Measurements from ENCODE around the gene CCDC197.

Gene CCDC197

DNA sequence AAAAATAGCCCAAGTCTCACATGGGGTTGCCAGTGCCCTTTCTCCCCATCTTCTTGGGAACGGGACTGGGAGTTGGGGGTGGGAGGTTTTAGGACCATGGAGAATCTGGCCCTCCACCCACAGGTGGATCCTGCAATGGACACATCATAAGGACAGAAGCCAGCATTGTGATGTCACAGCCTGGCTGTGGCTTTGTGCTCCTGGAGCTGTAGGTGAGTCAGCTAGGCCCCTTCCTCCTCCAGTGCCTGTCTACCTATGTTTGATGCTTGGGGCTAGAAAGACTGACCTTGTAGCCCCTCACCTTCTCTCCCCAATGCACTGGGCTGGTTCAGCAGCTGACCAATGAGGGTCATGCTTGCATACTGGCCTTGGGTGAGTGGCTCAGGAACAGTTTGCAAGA is at the start of gene CCDC197:
CCDC197 (plus strand) TSS at position 220 of the 400 bp plus-strand sequence. CDS start 831 bp downstream, outside the sequence.
- no peak for DNase-seq

DNA sequence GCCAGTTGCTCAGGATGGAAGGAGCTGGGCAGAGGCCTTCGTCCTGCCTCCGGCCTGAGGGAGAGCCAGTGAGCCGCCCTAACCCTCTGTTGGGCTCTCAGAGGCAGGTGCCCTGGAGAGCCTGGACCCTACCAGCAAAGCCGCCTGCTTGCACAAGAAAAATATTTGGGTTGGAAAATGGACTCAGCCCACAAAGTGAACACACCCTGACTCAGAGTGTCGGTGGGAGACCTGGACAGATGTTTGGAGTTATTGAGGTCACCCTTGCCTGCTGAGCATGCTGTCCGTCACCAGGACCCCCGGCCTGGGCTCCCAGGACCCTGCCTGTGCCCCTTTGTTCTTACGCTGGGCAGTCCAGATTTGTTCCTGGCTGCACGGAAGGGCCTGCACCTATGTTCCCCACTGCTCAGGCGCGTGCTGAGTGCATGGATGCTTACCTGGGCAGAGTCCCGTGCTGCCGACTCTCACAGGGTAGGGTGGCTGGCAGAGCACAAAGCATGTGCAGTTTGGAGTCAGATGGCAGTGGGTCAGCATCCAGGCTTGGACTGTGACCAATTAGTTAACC is 47.5 kb upstream of the CCDC197 start:
- DNase-seq, result no peak

DNA sequence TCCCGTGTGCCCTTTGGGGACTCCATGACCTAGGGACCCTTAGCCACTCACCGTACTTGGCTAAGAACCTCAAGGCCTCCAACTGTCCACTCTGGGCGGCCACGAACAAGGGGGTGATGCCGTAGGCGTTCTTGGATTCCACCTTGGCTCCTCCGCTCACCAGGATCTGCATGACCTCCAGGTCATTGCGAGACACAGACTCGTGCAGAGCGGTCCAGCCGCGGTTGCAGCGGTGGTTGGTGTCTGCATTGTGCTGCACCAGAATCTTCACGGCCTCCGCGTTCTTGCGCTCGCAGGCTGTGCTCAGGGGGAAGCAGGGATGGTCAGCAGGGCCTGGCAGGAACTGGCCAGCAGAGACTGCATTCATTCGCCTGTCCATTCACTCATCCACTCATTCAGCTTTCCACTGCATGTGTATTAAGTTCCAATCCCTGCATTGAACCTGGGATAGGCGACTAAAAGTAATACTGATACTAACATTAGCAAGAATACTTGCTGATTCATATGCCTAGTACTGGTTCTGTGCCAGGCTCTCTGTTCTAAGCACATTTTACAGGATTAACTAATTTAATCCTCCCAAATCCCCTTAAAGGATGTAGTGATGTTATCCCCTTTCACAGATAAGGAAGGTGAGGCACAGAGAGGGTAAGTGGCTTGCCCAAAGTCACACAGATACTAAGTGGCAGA is 46.0 kb upstream of the CCDC197 start:
- no peak for DNase-seq

DNA sequence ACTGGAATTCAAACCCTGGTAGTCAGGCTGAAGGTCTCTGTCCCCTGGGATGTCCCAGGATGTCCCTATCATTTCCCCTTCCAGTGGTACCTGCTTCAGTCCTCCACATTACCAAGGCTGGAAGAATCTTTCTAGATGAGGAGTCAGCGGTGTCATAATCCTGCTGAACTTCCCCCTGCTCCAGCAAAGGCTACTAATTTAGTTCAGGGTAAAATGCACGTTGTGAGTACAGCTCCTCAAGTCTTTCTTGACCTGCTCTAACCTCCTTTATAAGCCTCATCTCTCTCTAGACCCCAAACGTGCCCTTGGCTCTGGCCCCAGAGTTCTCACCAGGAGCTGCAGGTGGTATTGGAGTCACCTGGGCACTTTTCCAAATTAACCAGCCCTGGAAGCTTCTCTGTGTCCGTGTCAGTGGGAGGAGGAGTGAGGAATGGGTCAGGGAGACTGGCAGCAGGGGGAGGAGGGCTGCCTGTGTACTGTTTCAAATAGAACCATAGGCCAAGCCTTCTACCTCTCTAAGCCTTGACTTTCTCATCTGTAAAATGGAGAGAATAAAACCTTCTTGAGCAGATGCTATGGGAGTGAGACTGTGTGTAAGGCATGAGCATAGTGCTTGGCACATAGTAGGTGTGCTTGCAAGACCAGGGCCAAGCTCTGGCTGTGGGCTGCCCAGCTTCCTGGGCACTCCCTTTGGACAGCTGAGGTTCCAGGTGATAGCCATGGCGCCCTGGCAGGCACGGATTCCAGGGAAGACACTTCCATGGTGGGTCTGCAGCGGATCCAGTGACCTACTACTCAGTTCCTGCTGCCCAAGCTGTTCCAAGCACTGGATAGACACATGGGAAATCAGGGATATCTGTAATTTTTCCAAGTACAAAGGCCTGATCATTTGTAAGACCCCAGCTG is 45.2 kb upstream of the CCDC197 start:
- DNase-seq, result no peak

DNA sequence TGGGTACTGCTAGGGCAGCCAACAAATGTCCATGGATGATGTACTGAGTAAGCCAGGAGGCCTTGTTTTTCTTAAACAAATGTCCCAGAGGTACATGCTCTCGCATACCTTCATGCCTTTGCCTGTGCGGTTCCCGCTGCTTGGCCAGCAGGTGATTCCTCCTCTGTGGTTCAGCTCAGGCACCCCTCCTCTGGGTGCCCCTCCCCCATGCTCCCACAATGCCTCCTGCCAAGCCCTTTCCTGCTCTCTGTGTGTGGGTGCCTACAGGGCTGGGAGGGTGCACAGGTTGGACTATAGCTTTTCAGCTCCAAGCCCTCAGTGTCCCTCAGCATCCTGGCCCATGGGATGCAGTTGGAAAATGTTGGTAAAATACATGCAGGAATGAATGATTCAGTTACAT is 44.3 kb upstream of the CCDC197 start:
- no peak for DNase-seq

DNA sequence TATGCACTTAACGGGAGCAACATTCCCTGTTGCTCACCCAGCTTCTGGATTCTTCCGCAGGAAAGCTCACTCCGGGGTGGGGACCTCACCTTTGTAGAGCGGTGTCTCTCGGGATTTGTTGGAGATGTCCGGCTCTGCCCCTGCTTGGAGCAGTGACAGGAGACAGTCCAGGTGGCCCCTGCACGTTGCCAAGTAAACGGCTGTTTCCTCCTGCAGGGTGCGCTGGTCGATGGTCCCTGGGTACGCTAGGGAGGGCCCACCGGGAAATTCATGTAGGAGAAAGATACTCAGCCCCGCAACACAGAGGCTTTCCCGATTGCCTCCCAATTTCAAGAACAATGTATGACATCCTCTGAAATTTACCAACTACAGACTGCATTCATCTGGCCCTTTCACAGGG is 43.8 kb upstream of the CCDC197 start:
- DNase-seq, result no peak

DNA sequence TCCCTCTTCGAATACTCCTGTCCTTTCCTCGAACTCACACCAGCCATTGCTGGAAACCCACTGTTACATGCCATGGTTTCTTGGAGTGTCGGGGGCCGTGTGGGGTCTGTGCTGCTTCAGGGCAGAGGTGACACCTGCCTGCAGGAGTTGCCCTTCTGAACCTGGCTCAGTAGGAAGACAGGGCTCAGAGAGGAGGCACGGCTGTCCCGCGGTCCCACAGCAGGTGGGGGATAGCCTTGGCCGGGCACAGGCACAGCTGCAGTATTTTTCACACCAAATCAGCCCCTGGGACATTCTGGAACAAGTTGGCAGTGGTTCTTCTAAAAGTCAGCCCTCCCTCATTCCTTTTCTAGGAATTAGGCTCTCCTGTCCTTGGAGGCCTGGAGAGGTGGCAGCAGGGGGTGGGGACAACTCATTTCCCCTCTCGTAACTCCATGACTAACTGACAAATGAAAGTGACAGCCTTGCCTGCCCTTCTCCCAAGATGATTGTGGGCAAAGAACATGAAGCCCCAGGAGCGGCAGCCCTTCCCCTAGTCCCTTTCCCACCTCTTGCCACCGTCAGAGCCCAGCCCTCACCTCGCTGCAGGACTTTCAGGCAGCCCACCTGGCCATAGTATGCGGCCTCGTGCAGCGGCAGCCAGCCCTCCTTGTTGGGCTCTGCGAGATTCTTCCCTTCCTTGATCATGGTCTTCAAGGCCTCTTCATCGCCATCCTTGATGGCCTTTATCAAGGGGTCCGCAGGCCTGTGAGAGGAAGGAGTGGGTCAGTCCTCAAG is 43.2 kb upstream of the CCDC197 start:
- DNase-seq, result no peak

DNA sequence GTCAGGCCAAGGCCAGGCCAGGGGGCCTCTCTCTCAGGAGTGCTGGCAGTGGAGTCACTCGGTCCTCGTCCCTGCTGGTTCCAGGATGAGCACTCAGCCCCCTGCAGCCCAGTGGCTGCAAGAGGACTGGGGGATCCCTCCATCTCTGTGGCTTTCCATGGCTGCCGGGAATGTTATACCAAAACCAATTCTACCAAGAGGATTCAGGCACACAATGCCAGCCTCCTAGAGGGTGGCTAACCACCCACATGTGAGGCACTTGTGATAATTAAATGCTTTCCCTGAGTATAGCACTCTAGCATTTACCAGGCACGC is 42.6 kb upstream of the CCDC197 start:
- DNase-seq, result no peak

DNA sequence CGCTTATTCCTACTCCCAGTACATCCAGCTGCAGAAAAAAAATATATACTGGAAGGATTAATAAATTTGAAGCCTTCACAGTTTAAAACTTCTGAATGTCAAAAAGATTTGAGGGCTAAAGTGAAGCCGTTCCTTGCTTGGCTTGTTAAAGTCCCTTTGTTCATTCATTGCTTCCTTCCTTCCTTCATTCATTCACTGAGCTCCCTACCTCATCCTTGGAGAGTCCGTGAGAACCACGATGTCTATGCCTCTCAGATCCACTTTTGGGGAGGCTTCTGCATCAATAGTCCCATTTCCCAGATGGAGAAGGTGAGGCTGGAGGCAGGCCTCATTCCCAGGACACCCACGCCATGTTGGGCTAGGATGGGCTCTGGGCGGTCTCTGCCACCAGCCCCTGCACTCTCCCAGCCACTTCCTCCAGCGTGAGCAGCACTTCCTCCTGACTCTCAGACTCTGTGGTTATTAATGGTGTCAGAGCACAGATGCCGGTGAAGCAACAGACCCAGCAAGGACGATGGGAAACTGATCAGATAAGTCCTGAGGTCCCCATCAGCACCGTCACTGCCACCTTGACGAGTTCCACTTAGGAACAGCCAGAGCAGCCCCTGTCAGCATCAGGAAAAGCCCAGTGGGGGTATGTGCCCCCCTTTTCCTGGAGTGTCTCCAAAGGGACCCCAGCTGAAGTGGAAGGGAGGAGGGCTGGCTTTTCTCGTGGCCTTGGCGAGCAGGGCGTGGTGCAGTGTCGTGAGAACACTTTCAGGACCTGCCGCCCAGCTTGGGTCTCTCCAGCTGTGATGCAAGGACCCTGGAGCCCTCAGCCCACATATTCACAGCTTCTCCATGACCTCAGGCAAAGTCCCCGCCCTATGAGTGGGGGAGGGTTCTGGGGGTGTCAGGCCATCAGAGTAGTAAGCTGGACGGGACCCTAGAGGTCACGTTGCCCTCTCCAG is 41.9 kb upstream of the CCDC197 start:
- peak; percentile 41 for DNase-seq

DNA sequence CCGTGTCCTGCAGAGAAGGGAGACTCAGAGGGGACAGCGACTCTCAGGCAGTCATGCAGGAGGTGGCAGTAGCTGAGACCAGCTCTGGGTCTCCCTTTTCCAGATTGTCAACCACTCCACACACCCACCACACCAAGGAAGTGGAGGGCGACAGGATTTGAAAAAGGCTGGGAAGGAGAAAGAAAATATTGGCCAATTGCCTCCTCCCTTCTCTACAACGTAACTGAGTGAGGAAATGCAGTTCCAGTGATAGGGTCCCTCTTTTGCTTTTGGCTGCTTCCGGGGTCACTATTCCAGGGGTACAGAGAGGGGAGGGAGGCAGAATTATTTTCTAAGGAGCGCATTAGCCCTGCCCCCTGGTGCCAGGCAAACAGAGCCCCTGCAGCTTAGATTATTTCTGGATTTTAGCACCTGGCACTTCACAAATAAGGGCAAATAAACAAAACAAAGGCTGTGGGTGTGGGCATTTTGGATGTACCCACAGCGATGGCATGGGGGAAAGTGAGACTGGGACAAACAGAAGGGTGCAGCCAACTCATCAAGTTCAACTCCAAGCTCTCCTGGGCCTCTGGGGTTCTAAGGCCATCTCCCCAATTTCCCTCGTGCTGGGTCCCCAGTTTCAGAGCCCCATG is 41.1 kb upstream of the CCDC197 start:
- no peak for DNase-seq

DNA sequence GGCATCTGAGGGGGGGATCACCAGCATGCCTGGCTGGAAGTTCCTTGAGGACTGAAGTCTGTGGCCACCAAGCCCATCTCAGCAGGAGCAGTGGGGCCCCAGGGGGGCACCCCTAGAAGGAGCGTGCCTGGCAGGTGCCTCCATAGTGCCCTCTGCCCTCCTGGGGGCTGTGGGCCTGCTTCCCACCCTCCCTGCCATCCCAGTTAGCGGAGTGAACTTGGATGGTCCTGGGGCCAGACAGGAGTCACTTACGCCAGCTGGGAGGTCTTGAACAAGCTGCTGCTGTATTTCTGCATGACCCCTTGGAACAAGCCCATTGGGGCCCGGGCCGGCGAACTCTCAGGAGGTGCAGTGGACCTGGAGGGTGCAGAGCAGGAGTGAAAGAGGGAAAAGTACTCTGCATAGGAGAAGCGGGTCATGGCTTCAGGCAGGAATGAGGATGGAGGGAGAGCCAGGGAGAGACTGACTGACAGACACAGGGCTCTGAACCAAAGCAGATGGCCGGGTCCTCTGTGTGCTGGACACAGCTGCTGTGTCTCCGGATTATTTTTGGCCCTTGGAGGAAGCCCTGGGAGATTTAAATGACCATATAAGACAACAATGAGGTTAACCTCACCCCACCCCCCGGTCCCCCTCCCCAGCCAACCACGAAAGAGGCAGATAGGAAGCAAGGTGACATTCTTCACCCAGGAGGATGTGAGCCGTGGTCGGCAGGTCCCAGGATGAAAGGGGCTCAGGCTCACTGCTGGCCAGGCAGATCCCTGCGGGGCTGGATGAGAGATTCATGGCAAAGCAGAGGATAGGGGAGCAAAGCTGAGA is 40.4 kb upstream of the CCDC197 start:
- DNase-seq, result no peak

DNA sequence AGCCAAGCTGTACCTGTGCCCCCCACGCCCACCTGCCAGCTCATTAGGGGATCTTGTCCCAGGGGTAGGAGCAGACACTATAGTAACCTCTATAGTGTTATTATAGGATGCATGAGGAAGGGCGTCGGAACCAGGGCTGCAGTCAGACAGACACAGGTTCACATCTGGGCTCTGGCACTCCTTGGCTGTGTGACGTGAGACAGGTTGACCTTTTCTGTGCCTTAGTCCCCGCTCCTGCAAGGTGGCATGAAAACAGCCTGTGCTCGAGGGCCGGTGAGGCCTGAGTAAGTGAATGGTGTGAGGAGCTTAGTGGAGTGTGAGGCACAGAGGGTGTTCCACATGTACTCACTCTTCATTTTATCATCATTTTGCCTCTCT is 39.8 kb upstream of the CCDC197 start:
- no peak for DNase-seq

DNA sequence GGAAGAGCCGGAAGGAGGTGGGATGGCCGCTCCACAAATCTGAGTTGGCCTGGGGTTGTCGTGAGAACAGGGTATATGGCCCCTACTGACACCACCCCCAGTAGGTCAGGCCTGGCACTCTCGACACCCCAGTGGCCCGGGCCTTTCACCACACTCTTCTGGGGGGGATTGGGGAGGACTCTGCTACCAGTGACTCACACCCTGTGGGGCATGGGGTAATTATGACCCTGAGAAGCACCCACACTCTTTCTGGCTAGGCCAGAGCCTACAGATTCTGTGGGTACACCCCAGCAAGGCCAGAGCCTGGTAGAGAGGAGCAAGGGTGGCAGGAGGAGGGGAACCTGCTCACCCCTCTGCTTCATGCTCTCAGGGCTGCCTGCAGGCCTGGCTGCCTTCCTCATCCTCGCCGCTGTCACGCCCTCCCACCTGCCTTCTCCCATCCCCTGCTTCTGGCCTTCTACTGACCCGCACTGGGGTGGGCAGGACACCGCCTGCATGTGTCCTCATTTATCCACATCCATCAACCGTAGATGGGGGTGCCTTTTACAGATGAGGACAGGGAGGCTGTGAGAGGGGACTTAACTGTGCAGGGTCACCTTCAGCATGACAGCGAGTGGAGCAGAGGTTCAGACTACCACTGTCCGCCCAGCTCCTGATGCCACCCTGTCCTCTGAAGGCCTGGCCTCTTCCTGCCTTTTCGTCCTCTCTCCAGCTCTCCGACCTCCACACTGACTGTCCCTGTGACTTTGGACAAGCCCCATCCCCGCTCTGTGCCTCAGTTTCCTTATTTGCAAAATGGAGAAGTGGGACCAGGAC is 39.1 kb upstream of the CCDC197 start:
- DNase-seq, result no peak

DNA sequence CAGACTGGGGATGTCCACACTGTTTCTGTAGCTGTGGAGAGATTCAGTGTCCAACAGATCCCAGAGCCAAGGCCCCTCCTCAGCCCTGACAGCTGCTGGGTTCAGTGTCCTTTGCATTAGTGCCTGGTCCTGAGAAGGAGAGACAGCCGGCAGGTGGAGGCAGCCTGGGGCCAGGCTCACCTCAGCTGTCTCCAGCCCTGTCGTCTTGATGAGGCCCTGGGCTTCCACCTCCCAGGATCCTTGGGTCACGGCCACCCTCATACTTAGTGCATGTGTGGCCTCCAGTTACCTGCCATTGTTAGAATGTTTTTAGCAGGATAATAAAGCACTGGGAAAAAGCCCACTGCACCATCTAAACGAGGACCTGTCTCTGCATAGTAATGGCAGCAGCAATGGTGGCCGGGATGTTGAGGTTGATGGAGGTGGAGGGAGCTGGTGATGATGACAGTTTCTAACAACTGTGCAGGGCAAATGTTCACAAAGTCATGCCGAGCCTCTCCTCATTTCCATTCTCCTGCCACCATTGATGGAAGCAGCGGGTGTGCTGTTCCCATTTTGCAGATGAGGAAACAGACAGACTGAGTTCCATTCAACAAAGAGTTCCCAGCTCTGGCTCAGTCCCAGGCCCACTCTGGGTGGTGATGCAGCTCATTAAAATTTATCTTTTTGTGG is 38.4 kb upstream of the CCDC197 start:
- DNase-seq, result no peak

DNA sequence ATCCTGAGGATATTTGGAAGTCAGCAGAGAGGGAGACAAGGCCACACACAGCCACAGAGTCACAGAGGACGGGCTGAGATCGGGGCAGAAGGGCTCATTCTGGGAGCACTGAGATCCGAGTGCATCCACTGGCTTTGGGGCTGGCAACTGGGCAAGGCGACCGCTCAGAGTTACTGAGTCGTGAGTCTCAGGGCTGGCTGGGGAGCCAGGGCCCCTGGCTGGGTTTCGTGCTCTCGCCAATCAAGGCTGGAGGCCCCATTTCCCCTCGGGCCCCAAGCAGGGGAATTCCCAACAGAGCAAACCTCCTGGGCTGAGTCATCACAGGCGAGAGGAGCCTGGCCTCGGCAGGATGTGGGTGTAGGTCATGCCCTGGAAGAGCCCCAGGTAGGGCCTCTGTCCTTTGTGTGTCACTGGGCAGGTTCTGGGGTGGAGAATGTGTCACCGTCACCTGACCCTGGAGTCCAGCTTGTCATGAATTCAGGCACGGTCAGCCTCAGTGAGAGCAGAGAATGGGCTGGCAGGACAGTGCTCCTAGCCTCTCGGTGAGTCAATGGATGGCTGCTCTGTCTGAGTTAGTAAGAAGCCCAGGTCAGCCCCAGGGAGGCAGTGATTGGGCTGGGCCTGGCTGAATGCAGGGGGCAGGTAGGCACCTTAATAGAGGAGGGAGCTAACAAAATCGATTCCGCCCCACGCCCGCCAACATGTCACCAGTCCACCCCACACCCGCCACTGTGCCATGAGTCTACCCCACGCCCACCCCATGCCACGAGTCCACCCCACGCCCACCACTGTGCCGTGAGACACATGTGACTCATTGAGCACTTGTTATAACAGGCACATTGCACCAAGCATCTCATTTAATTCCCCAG is 37.6 kb upstream of the CCDC197 start:
- peak; percentile 69 for DNase-seq

DNA sequence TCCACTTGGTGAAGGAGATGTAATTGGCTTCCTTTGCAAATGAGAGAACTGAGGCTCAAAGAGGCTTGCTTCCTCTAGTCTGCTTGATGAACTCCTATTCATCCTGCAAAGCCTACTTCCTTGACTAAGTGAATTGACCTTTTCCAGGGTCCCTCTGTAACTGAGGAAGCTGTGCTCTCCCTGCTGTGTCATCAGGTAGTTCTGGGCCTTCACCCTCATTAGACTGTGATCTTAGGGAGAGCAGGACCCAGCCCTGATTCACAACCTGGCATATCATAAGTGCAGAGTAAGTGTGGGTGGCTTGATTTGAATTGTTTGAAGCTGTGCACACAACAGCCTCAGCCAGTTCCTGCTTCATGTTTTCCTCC is 37.0 kb upstream of the CCDC197 start:
- no peak for DNase-seq

DNA sequence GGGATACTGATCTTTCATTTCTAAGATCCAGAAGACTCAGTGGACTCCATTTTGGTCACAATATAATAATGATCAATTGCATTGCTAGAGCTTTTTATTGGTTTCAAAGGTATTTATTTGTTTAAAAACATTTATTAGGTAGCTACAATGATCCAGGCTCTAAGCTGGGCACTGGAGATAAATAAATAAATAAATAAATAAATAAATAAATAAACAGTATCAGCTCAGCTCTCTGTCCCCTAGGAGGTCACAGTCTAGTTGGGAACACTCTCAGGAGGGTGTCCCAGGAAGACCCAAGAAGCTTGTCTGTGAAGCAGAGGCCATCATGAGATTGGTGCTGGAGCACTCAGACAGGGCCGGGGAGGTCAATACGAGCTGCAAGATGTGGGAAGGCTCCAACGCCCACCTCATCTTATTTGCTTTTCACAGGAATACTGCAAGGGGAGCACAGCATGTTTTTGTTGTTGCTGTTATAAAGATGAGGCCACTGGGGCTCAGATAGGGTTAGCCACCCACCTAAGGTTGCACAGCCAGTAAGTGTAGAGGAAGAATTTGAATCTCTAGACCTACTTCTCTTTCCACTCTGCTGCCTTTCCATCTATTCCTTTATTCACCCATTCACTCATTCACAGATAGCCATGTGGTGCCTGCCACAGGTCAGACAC is 36.2 kb upstream of the CCDC197 start:
- DNase-seq, result no peak

DNA sequence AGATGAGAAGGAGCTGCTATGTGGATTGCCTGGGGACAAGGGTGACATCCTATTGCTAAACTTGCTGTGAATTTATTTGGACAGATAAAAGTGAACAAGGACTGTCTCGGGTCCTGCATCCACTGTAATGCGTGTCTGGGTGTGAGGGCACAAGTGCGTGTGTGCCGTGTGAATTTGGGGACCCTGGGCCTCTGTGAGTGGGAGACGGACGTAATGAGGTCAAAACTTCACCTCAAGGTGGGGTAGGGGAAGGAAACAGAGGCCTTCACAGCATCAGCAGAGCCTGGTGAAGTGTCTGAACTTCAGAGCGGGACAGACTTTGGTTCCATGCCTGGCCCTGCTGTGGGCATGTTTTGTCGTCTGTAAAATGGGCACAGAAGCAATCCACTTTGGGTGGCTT is 35.5 kb upstream of the CCDC197 start:
- no peak for DNase-seq
